HepG2 (cell line): ENCODE results near the gene PNKD. TPM values are rescaled to one million over a fixed set of nuclear protein-coding genes. Genes with fewer than 3 reads are reported as not detected.

Experiments used
- ATAC-seq: fragments of 200-7000 bp; cut with Tn5 transposase; 3 replicates; pipeline ENCODE4 v1.9.1; 2020; ENCODE audit warnings: mild to moderate bottlenecking, moderate library complexity
- BruUV-seq: library from RNA; stranded (reverse); fragments of 400-500 nt; replicated peaks from 2 replicates; lab custom pipeline; 2021; lab: Mats Ljungman, UMichigan
- CTCF ChIA-PET: fragments of 300-600 bp; formaldehyde crosslinking; extraction: SDS; loops from one replicate; lab custom pipeline; 2021; ENCODE audit warnings: low total read pairs, inconsistent platforms, low intra/inter-chr PET ratio; lab: Yijun Ruan, JAX
- POLR2A ChIA-PET: fragments of 350-600 bp; sonication (Branson Sonifier 250); formaldehyde crosslinking; loops from one replicate; lab custom pipeline; 2020; ENCODE audit warnings: antibody characterized with exemption, inconsistent platforms; lab: Yijun Ruan, JAX
- DNase-seq: peaks from one replicate; pipeline ENCODE4 v3.0.0-alpha.2; 2015; ENCODE audit warnings: low spot score
- FAIRE-seq: peaks from 3 replicates; lab custom pipeline; 2011; peaks lifted over from hg19 to GRCh38; lab: Jason Lieb, UNC
- H2AFZ ChIP-seq: one replicate; pipeline ENCODE4 v1.6.1; 2011; ENCODE audit warnings: low read length, inconsistent platforms
- H3K27ac ChIP-seq: fragments of 300-600 bp; 3 replicates; pipeline ENCODE4 v1.8.0; 2011; ENCODE audit warnings: mixed run types, mild to moderate bottlenecking, mixed read lengths, low read length, inconsistent platforms; ENCODE audit not compliant: insufficient read depth; ENCODE audit errors: extremely low read length
- H3K27me3 ChIP-seq, 2 experiments: fragments of 200-600 bp in 1 of 2; 2 replicates in 1 of 2; 3 replicates in 1 of 2; pipeline versions ENCODE4 v1.6.0 to v1.8.0; 2011; ENCODE audit warnings: low read length in 2 of 2, mild to moderate bottlenecking in 2 of 2, moderate library complexity in 2 of 2, inconsistent platforms in 1 of 2; ENCODE audit not compliant: insufficient read depth in 2 of 2, control insufficient read depth in 1 of 2
- H3K36me3 ChIP-seq, 2 experiments: fragments of 200-600 bp in 1 of 2; replicated peaks in 1 of 2; 2 replicates in 1 of 2; 3 replicates in 1 of 2; pipeline versions ENCODE4 v1.5.1 to v1.8.0; 2011; ENCODE audit warnings: low read length in 2 of 2, inconsistent platforms in 1 of 2; ENCODE audit not compliant: insufficient read depth in 2 of 2, control insufficient read depth in 1 of 2
- H3K4me1 ChIP-seq: 2 replicates; pipeline ENCODE4 v1.5.1; 2012; ENCODE audit warnings: low read length, inconsistent platforms; ENCODE audit not compliant: insufficient read depth
- H3K4me2 ChIP-seq: 2 replicates; pipeline ENCODE4 v1.6.0; 2011; ENCODE audit warnings: low read depth, low read length, inconsistent platforms
- H3K4me3 ChIP-seq, 3 experiments: fragments of 200-600 bp in 1 of 3; sonication (generic), shearing (Covaris generic) in 1 of 3; replicated peaks in 1 of 3; 2 replicates each; pipeline ENCODE4 v1.5.1; 2011 to 2016; ENCODE audit warnings: low read length in 3 of 3, inconsistent platforms in 2 of 3, low read depth in 2 of 3, mild to moderate bottlenecking in 2 of 3, control low read depth in 1 of 3, mixed read lengths in 1 of 3; ENCODE audit not compliant: insufficient read depth in 1 of 3
- H3K79me2 ChIP-seq: one replicate; pipeline ENCODE4 v1.6.1; 2011; ENCODE audit warnings: low read length, inconsistent platforms; ENCODE audit not compliant: insufficient read depth
- H3K9ac ChIP-seq: 2 replicates; pipeline ENCODE4 v1.6.0; 2011; ENCODE audit warnings: mild to moderate bottlenecking, low read depth, low read length, inconsistent platforms; ENCODE audit not compliant: insufficient read depth
- H3K9me3 ChIP-seq: 2 replicates; pipeline ENCODE4 v1.5.1; 2012; ENCODE audit warnings: mild to moderate bottlenecking, low read length
- H4K20me1 ChIP-seq: 2 replicates; pipeline ENCODE4 v1.6.0; 2011; ENCODE audit warnings: inconsistent platforms, mild to moderate bottlenecking, low read length, moderate library complexity; ENCODE audit not compliant: insufficient read depth
- AGO1 ChIP-seq: fragments of 200-400 bp; formaldehyde crosslinking; IDR thresholded peaks from 2 replicates; pipeline ENCODE4 v1.6.1; 2017; ENCODE audit warnings: mild to moderate bottlenecking, low read depth, low read length, moderate library complexity; ENCODE audit not compliant: poor library complexity, severe bottlenecking
- CCAR2 ChIP-seq: fragments of 200-400 bp; formaldehyde crosslinking; optimal IDR thresholded peaks from 2 replicates; pipeline ENCODE3; 2018; ENCODE audit warnings: low read depth, mild to moderate bottlenecking, low read length, moderate library complexity
- CERS6 ChIP-seq: sonication (generic); formaldehyde crosslinking; IDR thresholded peaks from 2 replicates; pipeline ENCODE4 v1.5.0; 2020; ENCODE audit warnings: missing genetic modification reagents
- CHD2 ChIP-seq: IDR thresholded peaks from 2 replicates; pipeline ENCODE4 v1.6.1; 2011; ENCODE audit warnings: low read depth, low read length, improper control_type of control experiment
- DDIT3 ChIP-seq: sonication (generic); formaldehyde crosslinking; IDR thresholded peaks from 2 replicates; pipeline ENCODE4 v1.4.0; 2020; ENCODE audit warnings: mild to moderate bottlenecking, missing genetic modification reagents
- HDAC1 ChIP-seq: sonication (generic); formaldehyde crosslinking; IDR thresholded peaks from 2 replicates; pipeline ENCODE4 v1.5.1; 2020; ENCODE audit warnings: mild to moderate bottlenecking, missing genetic modification reagents
- HMGA1 ChIP-seq: sonication (generic); formaldehyde crosslinking; conservative IDR thresholded peaks from 2 replicates; pipeline ENCODE4 v1.4.0; 2020; ENCODE audit warnings: missing genetic modification reagents
- HOXA7 ChIP-seq: sonication (generic); formaldehyde crosslinking; IDR thresholded peaks from 2 replicates; pipeline ENCODE4 v1.8.1; 2022; ENCODE audit warnings: mild to moderate bottlenecking, missing genetic modification reagents, moderate library complexity
- MYC ChIP-seq: sonication (generic); formaldehyde crosslinking; IDR thresholded peaks from 2 replicates; pipeline ENCODE4 v1.9.0; 2021; ENCODE audit warnings: missing genetic modification reagents, borderline replicate concordance
- NCOA2 ChIP-seq: sonication (generic); formaldehyde crosslinking; IDR thresholded peaks from 2 replicates; pipeline ENCODE4 v1.8.0; 2022; ENCODE audit warnings: inconsistent platforms
- NR3C1 ChIP-seq: sonication (generic); formaldehyde crosslinking; IDR thresholded peaks from 2 replicates; pipeline ENCODE4 v1.4.0; 2020; ENCODE audit warnings: missing genetic modification reagents
- YEATS2 ChIP-seq: sonication (generic); formaldehyde crosslinking; IDR thresholded peaks from 2 replicates; pipeline ENCODE4 v1.4.0; 2020; ENCODE audit warnings: missing genetic modification reagents, borderline replicate concordance
- ZKSCAN8 ChIP-seq: IDR thresholded peaks from 2 replicates; pipeline ENCODE4 v1.6.1; 2016; ENCODE audit warnings: borderline replicate concordance, missing genetic modification reagents, missing compliant biosample characterization
- ZMYM2 ChIP-seq: sonication (generic); formaldehyde crosslinking; IDR thresholded peaks from 2 replicates; pipeline ENCODE4 v1.8.0; 2022; ENCODE audit warnings: mild to moderate bottlenecking, missing genetic modification reagents
- ZMYM3 ChIP-seq: sonication (generic); formaldehyde crosslinking; IDR thresholded peaks from 2 replicates; pipeline ENCODE4 v1.5.1; 2020; ENCODE audit warnings: mild to moderate bottlenecking, missing genetic modification reagents
- ZNF101 ChIP-seq: sonication (generic); formaldehyde crosslinking; IDR thresholded peaks from 2 replicates; pipeline ENCODE4 v1.4.0; 2020; ENCODE audit warnings: mild to moderate bottlenecking, low read depth, missing genetic modification reagents, borderline replicate concordance
- ZNF354B ChIP-seq: sonication (generic); formaldehyde crosslinking; IDR thresholded peaks from 2 replicates; pipeline ENCODE4 v1.8.0; 2022; ENCODE audit warnings: mild to moderate bottlenecking, missing genetic modification reagents
- ZNF616 ChIP-seq: sonication (generic); formaldehyde crosslinking; IDR thresholded peaks from 2 replicates; pipeline ENCODE4 v1.5.0; 2020; ENCODE audit warnings: low read depth, mild to moderate bottlenecking, missing genetic modification reagents
- ZNF703 ChIP-seq: sonication (generic); formaldehyde crosslinking; IDR thresholded peaks from 2 replicates; pipeline ENCODE4 v1.5.1; 2020; ENCODE audit warnings: missing genetic modification reagents, mild to moderate bottlenecking, moderate library complexity, borderline replicate concordance
- WGBS: methylation state at CpG from one replicate; pipeline ENCODE4 v1.1.6; 2017; ENCODE audit warnings: low lambda C conversion rate; 5-methylcytosine and 5-hydroxymethylcytosine counted together
- in situ Hi-C: cut with HindIII; loops from 2 replicates; pipeline ENCODE4 v1.10.0; 2017; ENCODE audit warnings: low pct_unique_long_range_greater_than_20kb; ENCODE audit not compliant: extremely low pct_ligation_motif_present
- intact Hi-C: fragments of 100-400 bp; cut with micrococcal nuclease; formaldehyde crosslinking; loops from one replicate; pipeline ENCODE4 v1.10.0; 2022; ENCODE audit not compliant: unreplicated experiment
- polyA plus RNA-seq, 8 experiments: library from polyadenylated mRNA; depleted of rRNA in 3 of 8; stranded (reverse) in 7 of 8; unstranded in 1 of 8; fragments of >200 nt; fragmentation: Illumina TruSeq in 4 of 8; extraction: Trizol in 4 of 8; gene quantifications; 2 replicates each; pipeline versions ENCODE4 v1.2.1 to v1.2.3, GENCODE V29; 2011 to 2016; ENCODE audit warnings: low read depth in 4 of 8, missing spikeins in 1 of 8, mixed read lengths in 1 of 8; ENCODE audit not compliant: insufficient read depth in 1 of 8
- total RNA-seq, 5 experiments: library from RNA; depleted of rRNA; stranded (reverse); fragments of >200 nt; fragmentation: Illumina TruSeq; extraction: Trizol; gene quantifications; 2 replicates each; pipeline ENCODE4 v1.2.3, GENCODE V29; 2016; ENCODE audit warnings: low read depth in 1 of 5
- TF ChIP-seq, protein P1 (sequence below): sonication (generic); formaldehyde crosslinking; conservative IDR thresholded peaks from 2 replicates; pipeline ENCODE4 v1.8.1; 2023; ENCODE audit warnings: missing genetic modification reagents

The PNKD gene
- total and polyA plus RNA-seq, 2 of the 13 experiments (the other 11 are each of a cell fraction or from before 2014, with no cell fraction given): 55.9 to 80.4 TPM

DNA sequence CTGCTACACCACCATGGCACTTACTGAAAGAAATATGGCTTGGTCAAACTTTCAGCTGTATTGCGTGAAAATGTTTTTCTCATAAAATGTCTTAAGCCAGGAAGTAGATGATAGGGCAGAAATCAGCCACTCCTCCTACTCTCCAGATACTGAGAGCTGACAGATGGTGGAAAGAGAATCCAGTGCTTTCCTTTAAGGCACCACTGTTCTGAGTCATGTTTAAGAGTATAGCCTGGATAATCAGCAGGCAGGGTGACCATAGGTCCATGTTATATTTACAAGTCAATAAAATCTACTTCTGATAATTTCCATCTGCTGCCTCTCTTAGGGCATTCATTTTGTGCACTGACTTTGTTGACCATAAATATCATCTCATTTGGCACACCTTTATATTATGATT is 31.4 kb upstream of the PNKD start (continued):
- TF ChIP-seq AGO1: no peak
- TF ChIP-seq CERS6 (CRISPR knock-in tag): no peak
- TF ChIP-seq YEATS2: no peak
- no peak for TF ChIP-seq ZNF101

DNA sequence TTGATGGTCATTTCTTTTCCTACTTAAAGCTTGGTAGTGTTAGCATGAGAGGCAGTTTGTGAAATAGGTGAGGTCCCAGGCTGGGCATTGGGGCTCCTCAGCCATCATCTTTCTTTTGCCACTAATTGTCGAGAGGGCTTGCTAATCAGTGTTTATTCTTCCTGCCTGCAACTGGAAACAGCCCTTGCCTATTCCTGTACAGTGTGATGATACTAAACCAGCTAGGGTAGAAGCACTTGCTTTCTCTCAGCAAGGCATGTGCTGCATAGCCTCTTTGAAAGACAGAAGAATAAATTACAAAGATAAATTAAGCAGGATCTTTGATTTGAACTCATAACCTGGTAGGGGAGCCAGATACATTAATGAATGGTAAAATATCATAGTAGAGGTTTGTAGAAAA is 26.1 kb upstream of the PNKD start:
- Histone ChIP-seq H2AFZ (no peak overlapping the region), H3K27me3 (no peaks in the 10 kb centered on the region), H3K79me2 (no peaks in the 10 kb centered on the region), H3K36me3 (peaks cover 42 to 75% of the 10 kb centered on the region in 2 experiments), H3K9me3 (no peaks in the 10 kb centered on the region), H3K27ac (no peak overlapping the region), H3K4me2 (no peak overlapping the region), H3K9ac (no peak overlapping the region), H4K20me1 (peaks cover 5% of the 10 kb centered on the region; the same call in 1 of the 2 replicates), H3K4me1 (peaks cover 31% of the 10 kb centered on the region), H3K4me3 (no peak overlapping the region)
- ChIA-PET POLR2A (interaction anchor here (1.2 to 1.5 kb wide), 5 partner anchors 18 to 79 kb away, joined by 3 to 10 read pairs (median 4); partner anchors contain the start of genes AAMP and PNKD), CTCF (no interaction called here)
- no peak for TF ChIP-seq CHD2
- TF ChIP-seq, protein P1, sequence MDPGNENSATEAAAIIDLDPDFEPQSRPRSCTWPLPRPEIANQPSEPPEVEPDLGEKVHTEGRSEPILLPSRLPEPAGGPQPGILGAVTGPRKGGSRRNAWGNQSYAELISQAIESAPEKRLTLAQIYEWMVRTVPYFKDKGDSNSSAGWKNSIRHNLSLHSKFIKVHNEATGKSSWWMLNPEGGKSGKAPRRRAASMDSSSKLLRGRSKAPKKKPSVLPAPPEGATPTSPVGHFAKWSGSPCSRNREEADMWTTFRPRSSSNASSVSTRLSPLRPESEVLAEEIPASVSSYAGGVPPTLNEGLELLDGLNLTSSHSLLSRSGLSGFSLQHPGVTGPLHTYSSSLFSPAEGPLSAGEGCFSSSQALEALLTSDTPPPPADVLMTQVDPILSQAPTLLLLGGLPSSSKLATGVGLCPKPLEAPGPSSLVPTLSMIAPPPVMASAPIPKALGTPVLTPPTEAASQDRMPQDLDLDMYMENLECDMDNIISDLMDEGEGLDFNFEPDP (CRISPR knock-in tag): 0 out of 2 replicates have a peak, but pooled peaks have one; percentile 51
- TF ChIP-seq HMGA1 (CRISPR knock-in tag): no peak
- no peak for TF ChIP-seq ZKSCAN8
- no peak for TF ChIP-seq HOXA7 (CRISPR knock-in tag)
- no peak for TF ChIP-seq ZNF703 (CRISPR knock-in tag)
- TF ChIP-seq NCOA2 (CRISPR knock-in tag): 0 out of 2 replicates have a peak, but pooled peaks have one; percentile 2
- no peak for TF ChIP-seq ZNF616 (CRISPR knock-in tag)
- no peak for TF ChIP-seq MYC (CRISPR knock-in tag)
- no peak for TF ChIP-seq ZMYM3
- no peak for TF ChIP-seq ZMYM2
- no peak for TF ChIP-seq DDIT3 (CRISPR knock-in tag)
- TF ChIP-seq CCAR2: no peak
- TF ChIP-seq HDAC1 (CRISPR knock-in tag): no peak
- no peak for TF ChIP-seq NR3C1 (CRISPR knock-in tag)
- no peak for TF ChIP-seq ZNF354B (CRISPR knock-in tag)
- 84% methylated on average over 1 of the region's 1 CpG for WGBS
- no peak for FAIRE-seq
- DNase-seq: no peak
- in situ Hi-C loops (no loop called here), intact Hi-C loops (no loop called here)
- peak; percentile 16; the same call in 2 of the 3 replicates for ATAC-seq
- TSS peak; percentile 18 for BruUV-seq
